ENCODE measurements around the gene DEDD2. TPM values are rescaled to one million over a fixed set of nuclear protein-coding genes. Genes with fewer than 3 reads are reported as not detected.

DEDD2 gene
- polyA plus RNA-seq, 1 donor from 2014 or later, result 69.9 TPM

GRCh38 chr19:42203700-42204099 lies 13.8 kb downstream of the DEDD2 start:
- H3K9me3 ChIP-seq (ENCODE audit: low read length), result no peaks in the 10 kb centered on the region
- no peak overlapping the region for H3K4me3 ChIP-seq (ENCODE audit: low read length)
- H3K79me2 ChIP-seq (replicated peaks; ENCODE audit: insufficient read depth, low read length), result no peaks in the 10 kb centered on the region
- no peaks in the 10 kb centered on the region for H3F3A ChIP-seq (ENCODE audit: insufficient read depth, low read length, poor library complexity, severe bottlenecking)
- no peak overlapping the region for H3K9ac ChIP-seq (ENCODE audit: low read length)
- peaks cover 7% of the 10 kb centered on the region for H3K36me3 ChIP-seq (ENCODE audit: insufficient read depth, low read length)
- H3K9me2 ChIP-seq (ENCODE audit: insufficient read depth, low read length), result no peaks in the 10 kb centered on the region
- no peaks in the 10 kb centered on the region for H3K27me3 ChIP-seq (ENCODE audit: insufficient read depth, low read depth, low read length)
- peaks cover 3% of the 10 kb centered on the region for H4K20me1 ChIP-seq (ENCODE audit: insufficient read depth)
- TF ChIP-seq REST (IDR thresholded peaks at IDR 0.05; ENCODE audit: borderline replicate concordance) (no peak), EP300 (conservative IDR thresholded peaks at IDR 0.05; ENCODE audit: poor library complexity, severe bottlenecking) (no peak), POLR2AphosphoS5 (IDR thresholded peaks at IDR 0.05) (no peak)
- no peak overlapping the region for H2AFZ ChIP-seq (ENCODE audit: low read depth, low read length)
- no peak overlapping the region for H3K4me2 ChIP-seq (ENCODE audit: low read length)
- H3K27ac ChIP-seq (ENCODE audit: low read length), result no peak overlapping the region

- Histone ChIP-seq H3K4me3 (ENCODE audit: low read length) (no peak overlapping the region), H3K9me2 (ENCODE audit: insufficient read depth, low read length) (no peaks in the 10 kb centered on the region), H3K9me3 (ENCODE audit: low read length) (no peaks in the 10 kb centered on the region), H3K4me2 (ENCODE audit: low read length) (no peak overlapping the region), H3K9ac (ENCODE audit: low read length) (no peak overlapping the region), H4K20me1 (ENCODE audit: insufficient read depth) (peaks cover 3% of the 10 kb centered on the region), H2AFZ (ENCODE audit: low read depth, low read length) (no peak overlapping the region), H3K36me3 (ENCODE audit: insufficient read depth, low read length) (peaks cover 7% of the 10 kb centered on the region), H3K27ac (ENCODE audit: low read length) (no peak overlapping the region), H3F3A (ENCODE audit: insufficient read depth, low read length, poor library complexity, severe bottlenecking) (no peaks in the 10 kb centered on the region), H3K27me3 (ENCODE audit: insufficient read depth, low read depth, low read length) (no peaks in the 10 kb centered on the region), H3K79me2 (replicated peaks; ENCODE audit: insufficient read depth, low read length) (no peaks in the 10 kb centered on the region)
- TF ChIP-seq CTCF (IDR thresholded peaks at IDR 0.05; ENCODE audit: poor library complexity, severe bottlenecking), result no peak
- no peak for TF ChIP-seq EZH2 (IDR thresholded peaks at IDR 0.05; ENCODE audit: borderline replicate concordance, insufficient read depth, low read length, poor library complexity, severe bottlenecking)
- no peak for TF ChIP-seq MXI1 (conservative IDR thresholded peaks at IDR 0.05; ENCODE audit: poor library complexity, severe bottlenecking)
- no peak for TF ChIP-seq REST (IDR thresholded peaks at IDR 0.05; ENCODE audit: borderline replicate concordance)
- TF ChIP-seq POLR2AphosphoS5 (IDR thresholded peaks at IDR 0.05), result no peak
Measured at GRCh38 chr19:42202290-42202880, 15.1 kb downstream of the DEDD2 start.
